Upper lobe of left lung (tissue), 6 donors: ENCODE results near the gene FHOD3. TPM values are rescaled to one million over a fixed set of nuclear protein-coding genes. Genes with fewer than 3 reads are reported as not detected.

Source experiments
- ATAC-seq, 2 donors: fragments of 200-7000 bp; cut with Tn5 transposase; one replicate each; pipeline ENCODE4 v1.9.1; 2022; ENCODE audit warnings: mild to moderate bottlenecking in 2 of 2, moderate library complexity in 2 of 2; ENCODE audit not compliant: low FRiP score in 2 of 2
- DNase-seq, 2 donors: peaks; one replicate each; pipeline ENCODE4 v3.0.0-alpha.2; 2019 to 2020
- H3K27ac ChIP-seq, 4 donors: fragments of 200-600 bp; sonication (generic); one replicate each; pipeline ENCODE4 v1.5.1; 2016 to 2019
- H3K27me3 ChIP-seq, 4 donors: fragments of 200-600 bp; sonication (generic); one replicate each; pipeline ENCODE4 v1.5.1; 2017 to 2019
- H3K36me3 ChIP-seq, 4 donors: fragments of 200-600 bp; sonication (generic); one replicate each; pipeline ENCODE4 v1.5.1; 2016 to 2019
- H3K4me1 ChIP-seq, 4 donors: fragments of 200-600 bp; sonication (generic); one replicate each; pipeline ENCODE4 v1.5.1; 2018 to 2019
- H3K4me3 ChIP-seq, 4 donors: fragments of 200-600 bp; sonication (generic); one replicate each; pipeline ENCODE4 v1.5.1; 2017 to 2019; ENCODE audit warnings: mild to moderate bottlenecking in 2 of 4, moderate library complexity in 1 of 4
- H3K9me3 ChIP-seq, 4 donors: fragments of 200-600 bp; sonication (generic); one replicate each; pipeline ENCODE4 v1.5.1; 2018 to 2019
- EP300 ChIP-seq, 4 donors: sonication (generic); formaldehyde crosslinking; IDR thresholded peaks; one replicate each; pipeline ENCODE4 v1.5.1; 2017; ENCODE audit warnings: antibody characterized with exemption in 4 of 4, control low read depth in 2 of 4
- POLR2A ChIP-seq, 4 donors: fragments of 450-650 bp; IDR thresholded peaks; one replicate each; pipeline ENCODE4 v1.5.1; 2016 to 2017; ENCODE audit warnings: antibody characterized with exemption in 4 of 4, mild to moderate bottlenecking in 2 of 4
- POLR2AphosphoS5 ChIP-seq, 2 donors: sonication (generic); formaldehyde crosslinking; IDR thresholded peaks; one replicate each; pipeline ENCODE4 v1.5.1; 2017; ENCODE audit warnings: antibody characterized with exemption in 2 of 2
- WGBS, 2 donors: methylation state at CpG; one replicate each; pipeline ENCODE4 v1.1.5; 2017 to 2018; 5-methylcytosine and 5-hydroxymethylcytosine counted together
- total RNA-seq, 6 donors: library from RNA; depleted of rRNA in 4 of 6; stranded (reverse); fragments of >200 nt in 4 of 6; gene quantifications; one replicate each; pipeline versions ENCODE4 v1.1.0 to v1.2.1, GENCODE V29; 2016 to 2021
- TF ChIP-seq, protein P1 (sequence below), 6 experiments: fragments of 450-650 bp in 4 of 6; fragments of 200-600 bp in 2 of 6; sonication (generic) in 2 of 6; IDR thresholded peaks; one replicate each; pipeline ENCODE4 v1.5.1; 2016 to 2019; ENCODE audit warnings: antibody characterized with exemption in 6 of 6
- donor health status: DM: no; HTN: no; CAD: no; lungs with moderate emphysema.
- donor health status: DM: no; HTN: yes; CAD: no; lungs with severe emphysema.

Gene FHOD3
- total RNA-seq, 6 donors from 2014 or later: 0.40 to 4.8 (median 2.8) TPM

DNA sequence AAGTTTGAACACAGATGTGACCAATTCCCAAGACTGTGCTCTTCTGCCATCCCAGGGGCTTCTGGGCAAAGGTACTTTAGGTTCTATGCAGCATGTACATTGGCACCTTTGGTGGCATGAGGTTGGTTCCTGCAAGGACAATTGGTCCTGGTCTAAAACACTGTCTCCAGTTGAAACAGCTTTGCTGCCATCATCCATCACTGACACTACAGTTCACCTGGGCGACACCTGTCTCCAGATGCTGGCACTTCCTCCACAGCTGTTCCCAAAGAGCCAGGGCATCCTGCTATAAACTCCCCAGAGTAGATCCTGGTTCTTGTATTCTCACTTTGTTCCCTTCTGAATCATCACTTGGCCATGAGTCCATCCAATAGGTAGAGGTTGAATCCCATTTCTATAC lies 60.6 kb downstream of the FHOD3 start:
- no peaks in the 10 kb centered on the region for H3K4me1 ChIP-seq
- no peak overlapping the region for H3K27ac ChIP-seq
- no peaks in the 10 kb centered on the region for H3K9me3 ChIP-seq
- no peak for ATAC-seq
- TF ChIP-seq POLR2A (IDR thresholded peaks at IDR 0.05) (no peak), EP300 (IDR thresholded peaks at IDR 0.05) (no peak), POLR2AphosphoS5 (IDR thresholded peaks at IDR 0.05) (no peak)
- TF ChIP-seq, protein P1, sequence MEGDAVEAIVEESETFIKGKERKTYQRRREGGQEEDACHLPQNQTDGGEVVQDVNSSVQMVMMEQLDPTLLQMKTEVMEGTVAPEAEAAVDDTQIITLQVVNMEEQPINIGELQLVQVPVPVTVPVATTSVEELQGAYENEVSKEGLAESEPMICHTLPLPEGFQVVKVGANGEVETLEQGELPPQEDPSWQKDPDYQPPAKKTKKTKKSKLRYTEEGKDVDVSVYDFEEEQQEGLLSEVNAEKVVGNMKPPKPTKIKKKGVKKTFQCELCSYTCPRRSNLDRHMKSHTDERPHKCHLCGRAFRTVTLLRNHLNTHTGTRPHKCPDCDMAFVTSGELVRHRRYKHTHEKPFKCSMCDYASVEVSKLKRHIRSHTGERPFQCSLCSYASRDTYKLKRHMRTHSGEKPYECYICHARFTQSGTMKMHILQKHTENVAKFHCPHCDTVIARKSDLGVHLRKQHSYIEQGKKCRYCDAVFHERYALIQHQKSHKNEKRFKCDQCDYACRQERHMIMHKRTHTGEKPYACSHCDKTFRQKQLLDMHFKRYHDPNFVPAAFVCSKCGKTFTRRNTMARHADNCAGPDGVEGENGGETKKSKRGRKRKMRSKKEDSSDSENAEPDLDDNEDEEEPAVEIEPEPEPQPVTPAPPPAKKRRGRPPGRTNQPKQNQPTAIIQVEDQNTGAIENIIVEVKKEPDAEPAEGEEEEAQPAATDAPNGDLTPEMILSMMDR (IDR thresholded peaks at IDR 0.05): no peak
- H3K36me3 ChIP-seq: no peaks in the 10 kb centered on the region
- no peaks in the 10 kb centered on the region for H3K27me3 ChIP-seq
- DNase-seq: no peak
- 94 to 100% methylated on average over 1 of the region's 1 CpG for WGBS, 2 donors
- H3K4me3 ChIP-seq: no peak overlapping the region

DNA sequence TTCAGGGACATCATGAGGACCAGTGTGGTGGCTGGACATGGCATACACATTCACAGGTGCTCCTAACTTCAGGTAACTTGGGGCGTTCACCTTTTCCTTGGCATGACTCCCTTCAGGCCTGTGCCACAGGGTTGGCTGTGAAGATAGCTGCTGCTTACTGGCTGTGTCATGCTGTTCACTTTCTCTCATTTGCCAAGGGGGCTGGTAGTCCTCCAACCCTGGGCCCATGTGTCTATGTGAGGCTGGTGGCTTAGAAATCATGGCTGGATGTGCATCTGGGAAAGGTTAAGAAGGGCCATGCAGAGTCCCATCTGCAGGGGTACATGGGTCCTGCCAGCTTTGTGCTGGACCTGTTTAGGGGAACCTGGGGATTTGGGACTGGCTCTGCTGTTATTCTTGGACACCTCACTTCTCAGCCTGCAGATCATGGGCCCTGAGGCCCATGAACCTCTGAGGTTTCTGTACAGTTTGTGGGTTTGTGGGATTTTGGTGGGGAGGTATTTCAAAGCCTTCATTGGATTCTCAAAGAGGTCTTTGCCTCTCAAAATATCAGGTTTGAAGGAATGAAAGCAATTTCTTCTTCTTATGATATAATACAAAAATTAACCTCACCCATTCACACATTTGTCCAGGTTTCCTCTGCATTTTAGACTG lies 62.9 kb downstream of the FHOD3 start:
- WGBS, 2 donors: 94 to 100% methylated on average over 1 of the region's 1 CpG
- TF ChIP-seq, protein P1 (IDR thresholded peaks at IDR 0.05): no peak
- TF ChIP-seq EP300 (IDR thresholded peaks at IDR 0.05): no peak
- no peak for TF ChIP-seq POLR2AphosphoS5 (IDR thresholded peaks at IDR 0.05)
- no peak for TF ChIP-seq POLR2A (IDR thresholded peaks at IDR 0.05)
- no peak overlapping the region for H3K27ac ChIP-seq
- H3K27me3 ChIP-seq: no peaks in the 10 kb centered on the region
- no peaks in the 10 kb centered on the region for H3K36me3 ChIP-seq
- H3K4me1 ChIP-seq: no peaks in the 10 kb centered on the region
- DNase-seq: no peak
- H3K9me3 ChIP-seq: no peaks in the 10 kb centered on the region
- ATAC-seq: no peak
- H3K4me3 ChIP-seq: no peak overlapping the region

DNA sequence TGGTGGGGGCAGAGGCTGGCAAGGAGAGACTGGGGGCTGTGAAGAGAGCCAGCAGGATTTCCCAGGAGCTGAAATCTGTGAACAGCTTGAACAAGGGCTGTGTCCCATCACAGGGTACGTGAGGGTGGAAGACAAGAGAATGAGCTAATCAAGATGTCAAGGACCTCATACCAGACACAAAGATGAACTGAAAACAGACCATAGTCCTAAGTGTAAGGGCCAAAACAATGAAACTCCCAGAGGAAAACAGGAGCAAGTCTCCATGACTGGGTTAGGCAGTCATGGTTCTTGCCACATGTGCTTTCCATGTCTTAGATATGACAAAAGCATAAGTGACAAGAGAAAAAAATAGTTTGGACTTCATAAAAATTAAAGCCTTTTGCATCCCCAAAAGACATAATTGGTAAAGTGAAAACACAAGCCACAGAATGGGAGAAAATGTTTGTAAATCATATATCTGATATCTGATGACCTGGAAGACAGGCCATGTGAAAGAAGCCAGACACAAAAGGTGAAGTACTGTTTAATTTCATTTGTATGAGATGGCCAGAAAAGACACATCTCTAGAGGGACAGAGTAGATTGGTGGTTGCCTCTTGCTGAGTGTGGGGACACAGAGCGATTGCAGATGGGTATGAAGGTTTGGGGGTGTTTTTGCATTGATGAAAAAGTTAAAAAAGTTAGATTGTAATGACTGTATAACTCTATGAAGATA lies 67.6 kb downstream of the FHOD3 start:
- Histone ChIP-seq H3K9me3 (no peaks in the 10 kb centered on the region), H3K27me3 (no peaks in the 10 kb centered on the region), H3K4me1 (no peaks in the 10 kb centered on the region), H3K27ac (no peak overlapping the region), H3K4me3 (no peak overlapping the region), H3K36me3 (no peaks in the 10 kb centered on the region)
- TF ChIP-seq EP300 (IDR thresholded peaks at IDR 0.05): no peak
- TF ChIP-seq, protein P1 (IDR thresholded peaks at IDR 0.05): no peak
- TF ChIP-seq POLR2A (IDR thresholded peaks at IDR 0.05): no peak
- no peak for TF ChIP-seq POLR2AphosphoS5 (IDR thresholded peaks at IDR 0.05)
- ATAC-seq (no peak), DNase-seq (no peak)
- 81 to 87% methylated on average over 2 of the region's 2 CpGs for WGBS, 2 donors

DNA sequence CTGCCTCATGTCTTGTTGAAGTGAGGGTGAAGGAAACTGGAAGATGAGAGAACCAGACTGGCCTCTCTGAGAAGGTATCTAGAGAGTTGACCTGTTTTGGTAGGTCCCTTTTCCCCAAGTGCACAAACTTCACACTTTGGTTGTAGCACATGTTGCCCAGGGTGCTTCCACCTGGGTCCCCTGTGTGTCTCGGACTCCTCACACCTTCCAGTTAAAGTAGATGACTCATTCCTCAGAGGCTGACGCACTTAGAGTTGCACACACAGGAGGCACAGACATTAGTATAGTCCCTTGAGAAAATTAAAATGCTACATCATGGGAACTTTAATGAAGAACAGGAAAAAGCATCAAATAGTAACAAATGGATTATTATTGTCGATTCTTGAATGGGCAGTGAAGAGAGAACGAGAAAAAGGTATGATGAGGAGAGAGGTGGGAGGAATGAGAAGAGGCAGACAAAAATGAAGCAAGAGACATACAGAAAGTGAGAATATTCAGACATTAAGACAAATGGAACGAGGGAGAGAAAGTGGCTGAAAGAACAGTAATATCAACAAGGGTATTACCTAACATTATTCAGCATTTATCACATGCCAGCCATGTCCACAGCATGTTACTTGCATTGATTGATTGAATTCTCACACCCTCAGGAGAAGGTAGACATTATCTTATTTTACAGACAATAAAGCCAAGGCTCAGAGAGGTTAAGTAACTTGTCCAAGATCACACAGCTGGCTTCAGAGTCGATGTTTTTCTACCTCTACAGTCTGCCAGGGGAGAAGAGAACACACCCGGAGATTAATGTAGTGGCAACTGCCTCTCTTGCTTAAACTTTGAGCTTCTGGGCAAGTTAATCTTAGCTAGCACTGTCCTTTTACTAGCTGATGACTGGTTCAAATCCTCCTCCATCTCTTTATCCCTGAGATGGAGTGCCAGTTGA lies 68.6 kb downstream of the FHOD3 start:
- Histone ChIP-seq H3K27me3 (no peaks in the 10 kb centered on the region), H3K27ac (no peak overlapping the region), H3K4me3 (no peak overlapping the region), H3K36me3 (no peaks in the 10 kb centered on the region), H3K4me1 (no peaks in the 10 kb centered on the region), H3K9me3 (no peaks in the 10 kb centered on the region)
- ATAC-seq: no peak
- no peak for DNase-seq
- whole genome bisulfite sequencing, 2 donors: 85 to 87% methylated on average over 7 of the region's 7 CpGs
- no peak for TF ChIP-seq POLR2A (IDR thresholded peaks at IDR 0.05)
- no peak for TF ChIP-seq EP300 (IDR thresholded peaks at IDR 0.05)
- TF ChIP-seq POLR2AphosphoS5 (IDR thresholded peaks at IDR 0.05): no peak
- TF ChIP-seq, protein P1 (IDR thresholded peaks at IDR 0.05): no peak
